Dedifferentiated amniotic fluid mesenchymal stem cell (primary cell): Measurements from ENCODE around the gene PTGFRN.
A peak's percentile ranks its signal among the peaks of the same experiment; 100 is the strongest.
"Not testable (repeated sequence)": the region's sequence is repeated elsewhere in the genome, so short reads cannot be mapped to it uniquely, and the experiment has no call there.

Experiments used
- DNase-seq: peaks from one replicate; pipeline ENCODE4 v3.0.0-alpha.2; 2016; ENCODE audit errors: extremely low spot score

PTGFRN gene

GRCh38 chr1:116971965-116972673 is 62.4 kb downstream of the PTGFRN start:
- DNase-seq = no peak

GRCh38 chr1:116972674-116973030 is 62.9 kb downstream of the PTGFRN start:
- DNase-seq = peak; percentile 31

GRCh38 chr1:116980309-116980708 is 70.6 kb downstream of the PTGFRN start:
- DNase-seq = not testable (repeated sequence)

- DNase-seq = no peak
Measured at GRCh38 chr1:116981521-116982037, 71.9 kb downstream of the PTGFRN start.

- DNase-seq = no peak
Measured at GRCh38 chr1:116982319-116983004, 72.7 kb downstream of the PTGFRN start.

GRCh38 chr1:116983112-116983511 is 73.4 kb downstream of the PTGFRN start:
- DNase-seq = no peak

GRCh38 chr1:116983678-116984077 is 74.0 kb downstream of the PTGFRN start:
- no peak for DNase-seq

GRCh38 chr1:116984406-116985160 is 74.9 kb downstream of the PTGFRN start:
- DNase-seq = no peak

GRCh38 chr1:116986421-116987255 is 76.9 kb downstream of the PTGFRN start:
- no peak for DNase-seq

GRCh38 chr1:116987256-116987555 is 77.5 kb downstream of the PTGFRN start:
- no peak for DNase-seq

GRCh38 chr1:116988248-116988647 is 78.5 kb downstream of the PTGFRN start:
- no peak for DNase-seq

GRCh38 chr1:116988908-116989307 is 79.2 kb downstream of the PTGFRN start:
- no peak for DNase-seq

GRCh38 chr1:116989835-116990234 is 80.1 kb downstream of the PTGFRN start:
- no peak for DNase-seq

GRCh38 chr1:116990612-116991151 is 81.0 kb downstream of the PTGFRN start:
- no peak for DNase-seq

GRCh38 chr1:116991171-116991845 is 81.6 kb downstream of the PTGFRN start:
- no peak for DNase-seq

GRCh38 chr1:116991918-116992317 is 82.2 kb downstream of the PTGFRN start:
- no peak for DNase-seq

- no peak for DNase-seq
Measured at GRCh38 chr1:116993286-116993685, 83.6 kb downstream of the PTGFRN start.

- no peak for DNase-seq
Measured at GRCh38 chr1:116994411-116994810, 84.7 kb downstream of the PTGFRN start.

- DNase-seq = no peak
Measured at GRCh38 chr1:116997066-116997465, 87.3 kb downstream of the PTGFRN start.

- DNase-seq = no peak
Measured at GRCh38 chr1:116997636-116998035, 87.9 kb downstream of the PTGFRN start.

- DNase-seq = no peak
Measured at GRCh38 chr1:116999596-116999995, 89.9 kb downstream of the PTGFRN start.
